OCI-LY3 (cell line): ENCODE measurements around the gene MTFR2.

Experiments used
- EZH2phosphoT487 ChIP-seq: fragments of 200-600 bp; shearing (Covaris generic); IDR thresholded peaks from 2 replicates; pipeline ENCODE4 v1.6.1; 2018; ENCODE audit warnings: antibody characterized with exemption, mixed run types, low read depth
- TF ChIP-seq, protein P1 (sequence below): fragments of 200-600, 300-600 bp; sonication (generic); IDR thresholded peaks from 2 replicates; pipeline ENCODE4 v1.5.1; 2014; ENCODE audit warnings: antibody characterized with exemption, low read length, low read depth

DNA sequence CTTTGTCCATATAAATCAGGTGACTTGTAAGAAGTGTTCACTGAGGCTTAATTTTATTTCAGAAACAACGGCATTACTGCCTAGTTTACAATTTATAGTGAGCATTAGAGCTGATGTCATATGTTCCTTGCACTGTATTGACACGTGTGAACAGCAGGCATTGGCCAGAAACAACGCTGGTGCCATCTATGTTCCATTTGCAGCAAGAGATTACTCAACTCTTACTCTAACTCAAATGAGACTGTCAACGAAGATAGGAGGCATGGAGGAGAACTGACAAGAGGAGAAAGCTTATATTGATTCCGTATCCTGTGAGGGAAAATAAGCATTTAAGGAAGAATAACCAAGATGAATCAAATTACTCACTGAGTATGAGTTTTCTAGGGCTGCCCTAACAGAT, 48.4 kb downstream of the MTFR2 start:
- TF ChIP-seq EZH2phosphoT487: no peak
- TF ChIP-seq, protein P1, sequence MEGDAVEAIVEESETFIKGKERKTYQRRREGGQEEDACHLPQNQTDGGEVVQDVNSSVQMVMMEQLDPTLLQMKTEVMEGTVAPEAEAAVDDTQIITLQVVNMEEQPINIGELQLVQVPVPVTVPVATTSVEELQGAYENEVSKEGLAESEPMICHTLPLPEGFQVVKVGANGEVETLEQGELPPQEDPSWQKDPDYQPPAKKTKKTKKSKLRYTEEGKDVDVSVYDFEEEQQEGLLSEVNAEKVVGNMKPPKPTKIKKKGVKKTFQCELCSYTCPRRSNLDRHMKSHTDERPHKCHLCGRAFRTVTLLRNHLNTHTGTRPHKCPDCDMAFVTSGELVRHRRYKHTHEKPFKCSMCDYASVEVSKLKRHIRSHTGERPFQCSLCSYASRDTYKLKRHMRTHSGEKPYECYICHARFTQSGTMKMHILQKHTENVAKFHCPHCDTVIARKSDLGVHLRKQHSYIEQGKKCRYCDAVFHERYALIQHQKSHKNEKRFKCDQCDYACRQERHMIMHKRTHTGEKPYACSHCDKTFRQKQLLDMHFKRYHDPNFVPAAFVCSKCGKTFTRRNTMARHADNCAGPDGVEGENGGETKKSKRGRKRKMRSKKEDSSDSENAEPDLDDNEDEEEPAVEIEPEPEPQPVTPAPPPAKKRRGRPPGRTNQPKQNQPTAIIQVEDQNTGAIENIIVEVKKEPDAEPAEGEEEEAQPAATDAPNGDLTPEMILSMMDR: peak; percentile 33
